ENCODE data around the gene COG1. TPM values are rescaled to one million over a fixed set of nuclear protein-coding genes. Genes with fewer than 3 reads are reported as not detected.

The COG1 gene
- total and polyA plus RNA-seq, 2 of the 8 experiments (the other 6 are each of a cell fraction or from before 2014, with no cell fraction given), result 11.0 to 19.5 TPM

DNA sequence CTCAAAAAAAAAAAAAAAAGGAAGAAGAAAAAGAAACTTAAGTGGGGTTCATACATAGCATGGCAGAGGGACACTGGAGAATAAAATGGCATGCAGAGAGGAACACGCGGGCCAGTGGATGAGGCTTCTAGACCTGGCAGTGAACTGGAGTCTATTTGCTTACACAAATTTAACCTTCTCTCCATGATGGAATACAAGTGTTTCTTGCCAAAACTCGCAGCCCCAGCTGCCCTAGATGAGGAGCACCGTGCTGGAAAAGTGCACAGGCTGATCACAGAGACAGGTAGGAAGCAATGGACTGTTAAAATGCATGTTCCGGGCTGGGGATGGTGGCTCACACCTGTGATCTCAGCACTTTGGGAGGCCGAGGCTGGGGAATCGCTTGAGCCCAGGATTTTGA is 18.7 kb upstream of the COG1 start (continued):
- TF ChIP-seq EZH2 (IDR thresholded peaks at IDR 0.05; ENCODE audit: low read depth, low read length, severe bottlenecking), result no peak
